Renal cortex interstitium (tissue), 11 donors: Measurements from ENCODE around the gene ZNF813. TPM values are rescaled to one million over a fixed set of nuclear protein-coding genes. Genes with fewer than 3 reads are reported as not detected.
"Not testable (repeated sequence)": the region's sequence is repeated elsewhere in the genome, so short reads cannot be mapped to it uniquely, and the experiment has no call there.

Experiments
- DNase-seq, 11 donors: peaks; one replicate each; pipeline ENCODE4 v3.0.0-alpha.2; 2013; ENCODE audit warnings: low read depth in 9 of 11, low spot score in 4 of 11; ENCODE audit errors: extremely low read depth in 1 of 11
- polyA plus RNA-seq, 3 donors: library from polyadenylated mRNA; unstranded; fragments of 120-200 nt; gene quantifications; one replicate each; pipeline ENCODE4 v1.2.1, GENCODE V29; 2013; ENCODE audit not compliant: insufficient read length in 3 of 3

Gene ZNF813
- polyA plus RNA-seq, 3 donors: 6.2 to 7.4 (median 6.5) TPM

DNA sequence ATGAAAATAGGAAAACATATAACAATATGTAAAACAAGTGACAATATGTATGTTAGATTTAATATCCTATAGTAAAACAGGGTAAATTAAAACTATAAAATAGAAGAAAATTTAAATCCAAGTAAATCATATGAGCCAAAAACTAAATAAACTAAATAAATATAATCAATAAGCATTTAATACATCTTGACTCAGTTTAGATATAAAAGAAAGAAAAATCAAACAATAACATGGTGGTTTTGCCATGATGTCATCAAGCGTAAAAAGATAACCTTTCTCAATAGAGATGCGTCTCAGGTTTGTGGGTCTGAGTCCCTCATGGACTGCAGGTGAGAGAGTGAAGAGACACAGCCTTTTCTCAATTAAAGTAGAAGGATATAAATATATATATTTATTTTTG lies 43.8 kb downstream of the ZNF813 start:
- DNase-seq: no peak

DNA sequence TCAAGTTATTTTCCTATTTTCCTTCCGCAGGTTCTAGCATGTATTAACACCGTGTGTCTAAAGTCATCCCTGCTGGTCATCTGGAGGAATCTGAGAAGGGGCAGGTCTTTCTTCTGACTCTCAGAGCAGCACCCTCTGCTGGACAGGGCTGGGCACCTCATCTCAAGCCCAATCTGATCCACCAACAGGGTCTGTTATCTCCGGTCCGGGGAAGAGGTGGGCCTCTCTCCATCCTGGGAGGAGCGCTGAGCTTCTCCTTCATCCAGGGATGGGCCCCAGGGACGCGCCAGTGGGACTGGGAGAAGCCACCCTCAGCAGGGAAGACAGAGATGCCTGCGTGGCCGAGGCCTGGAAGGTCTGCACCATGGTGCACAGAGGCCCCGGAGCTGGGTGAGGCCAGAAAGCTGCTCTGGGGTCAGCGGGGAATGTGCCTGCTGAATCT lies 44.4 kb downstream of the ZNF813 start:
- peak in 5 of 11 donors; percentile 33 to 76 (median 47) for DNase-seq

DNA sequence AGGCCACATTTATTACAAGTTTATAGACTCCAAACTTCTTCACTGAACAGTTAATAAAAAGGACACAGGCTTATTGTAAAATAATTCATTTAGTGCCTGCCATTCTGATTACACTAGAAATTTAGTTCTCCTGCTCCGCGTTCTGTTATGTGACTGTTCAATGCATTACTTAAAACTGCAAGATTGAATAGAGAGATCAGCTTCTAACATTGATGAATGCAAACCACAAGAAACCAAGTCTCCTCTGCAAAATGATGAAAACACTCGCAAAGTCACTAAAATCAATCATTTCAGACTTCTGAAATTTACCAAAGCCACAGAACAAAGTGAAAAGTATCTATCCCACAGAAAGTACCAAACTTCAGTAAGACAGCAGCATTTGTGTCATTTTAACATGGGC lies 47.5 kb downstream of the ZNF813 start:
- not testable (repeated sequence) for DNase-seq

DNA sequence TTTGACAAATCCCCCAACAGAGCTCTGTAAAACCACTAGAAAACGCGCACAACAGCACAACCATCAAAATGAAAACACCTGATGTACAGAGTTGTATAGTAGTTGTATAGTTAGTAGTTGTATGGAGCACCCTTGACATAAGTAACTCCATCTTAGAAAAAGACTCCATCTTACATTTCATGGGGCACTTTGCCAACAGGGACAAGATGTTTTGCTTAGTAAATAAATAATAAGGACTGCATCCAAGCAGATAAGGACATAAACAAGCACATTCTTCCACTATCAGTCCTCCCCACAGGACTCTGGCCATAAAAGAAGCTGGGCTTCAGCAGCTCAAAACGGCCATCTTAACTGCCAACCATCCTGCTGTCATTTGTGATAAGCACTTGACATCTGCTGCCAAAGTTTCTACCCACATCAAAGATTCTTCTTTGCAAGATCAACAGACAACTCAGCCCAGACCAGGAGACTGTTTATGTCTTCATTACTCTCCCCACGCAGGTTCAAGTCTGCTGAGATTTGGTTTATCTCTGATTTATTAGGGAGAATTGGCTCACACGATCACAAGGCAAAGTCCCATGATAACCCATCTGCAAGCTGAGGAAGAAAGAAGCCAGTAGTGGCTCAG lies 49.7 kb downstream of the ZNF813 start:
- no peak for DNase-seq

DNA sequence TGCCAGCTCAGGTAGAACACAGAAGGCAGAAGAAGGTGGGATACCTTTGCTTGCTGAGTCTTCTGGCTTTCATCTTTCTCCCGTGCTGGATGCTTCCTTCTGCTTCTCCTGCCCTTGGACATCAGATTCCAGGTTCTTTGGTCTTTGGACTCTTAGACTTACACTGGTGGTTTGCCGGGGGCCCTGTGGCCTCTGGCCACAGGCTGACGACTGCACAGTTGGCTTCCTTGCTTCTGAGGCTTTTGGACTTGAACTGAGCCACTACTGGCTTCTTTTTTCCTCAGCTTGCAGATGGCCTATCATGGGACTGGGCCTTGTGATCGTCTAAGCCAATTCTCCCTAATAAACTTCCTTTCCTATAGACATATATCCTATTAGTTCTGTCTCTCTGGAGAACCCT lies 50.6 kb downstream of the ZNF813 start:
- DNase-seq: no peak

DNA sequence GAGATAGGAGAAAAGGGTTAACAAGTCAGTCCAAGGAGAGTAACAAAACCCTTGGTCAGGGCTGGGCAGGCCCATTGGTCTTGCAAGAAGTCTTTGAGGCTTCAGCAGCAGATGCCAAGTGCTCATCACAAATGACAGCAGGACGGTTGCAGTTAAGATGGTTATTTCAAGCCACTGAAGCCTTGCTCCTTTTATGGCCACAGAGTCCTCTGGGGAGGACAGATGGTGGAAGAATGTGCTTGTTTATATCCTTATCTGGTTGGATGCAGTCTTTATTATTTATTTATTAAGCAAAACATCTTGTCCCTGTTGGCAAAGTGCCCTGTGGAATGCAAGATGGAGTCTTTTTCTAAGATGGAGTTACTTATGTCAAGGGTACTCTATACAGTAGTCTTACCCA lies 51.2 kb downstream of the ZNF813 start:
- no peak for DNase-seq

DNA sequence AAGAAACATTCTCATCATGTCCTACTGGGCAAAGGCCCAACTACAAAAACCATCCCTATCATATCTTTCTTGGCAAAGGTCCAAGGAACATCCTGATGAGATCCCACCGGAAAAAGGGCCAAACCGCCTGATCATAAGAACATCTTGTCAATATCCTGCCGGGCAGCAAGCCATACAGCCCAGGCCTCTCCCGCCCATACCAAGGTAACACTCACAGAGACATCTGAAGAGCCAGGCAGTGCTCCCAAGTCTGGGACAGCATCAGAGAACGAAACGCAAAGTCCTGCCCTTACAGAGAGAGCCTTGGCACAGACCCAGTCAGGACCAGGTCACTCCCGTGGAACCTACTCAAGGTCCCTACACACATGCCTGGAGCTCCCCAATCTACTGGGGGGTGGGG lies 51.9 kb downstream of the ZNF813 start:
- DNase-seq: no peak

DNA sequence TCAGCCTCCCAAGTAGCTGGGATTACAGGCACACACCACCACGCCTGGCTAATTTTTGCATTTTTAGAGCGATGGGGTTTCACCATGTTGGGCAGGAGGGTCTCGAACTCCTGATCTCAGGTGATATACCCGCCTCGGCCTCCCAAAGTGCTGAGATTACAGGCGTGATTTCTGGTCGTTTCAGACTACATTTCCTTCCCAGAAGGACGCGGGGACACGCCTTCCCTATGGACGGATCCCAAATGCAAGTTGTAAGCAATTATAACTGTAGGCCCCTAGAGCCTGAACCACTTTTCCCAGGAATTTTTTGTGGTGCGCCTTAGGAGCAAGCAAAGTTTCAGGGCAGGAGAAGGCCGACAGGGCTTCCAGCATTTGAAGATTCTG lies 52.6 kb downstream of the ZNF813 start:
- DNase-seq: no peak

DNA sequence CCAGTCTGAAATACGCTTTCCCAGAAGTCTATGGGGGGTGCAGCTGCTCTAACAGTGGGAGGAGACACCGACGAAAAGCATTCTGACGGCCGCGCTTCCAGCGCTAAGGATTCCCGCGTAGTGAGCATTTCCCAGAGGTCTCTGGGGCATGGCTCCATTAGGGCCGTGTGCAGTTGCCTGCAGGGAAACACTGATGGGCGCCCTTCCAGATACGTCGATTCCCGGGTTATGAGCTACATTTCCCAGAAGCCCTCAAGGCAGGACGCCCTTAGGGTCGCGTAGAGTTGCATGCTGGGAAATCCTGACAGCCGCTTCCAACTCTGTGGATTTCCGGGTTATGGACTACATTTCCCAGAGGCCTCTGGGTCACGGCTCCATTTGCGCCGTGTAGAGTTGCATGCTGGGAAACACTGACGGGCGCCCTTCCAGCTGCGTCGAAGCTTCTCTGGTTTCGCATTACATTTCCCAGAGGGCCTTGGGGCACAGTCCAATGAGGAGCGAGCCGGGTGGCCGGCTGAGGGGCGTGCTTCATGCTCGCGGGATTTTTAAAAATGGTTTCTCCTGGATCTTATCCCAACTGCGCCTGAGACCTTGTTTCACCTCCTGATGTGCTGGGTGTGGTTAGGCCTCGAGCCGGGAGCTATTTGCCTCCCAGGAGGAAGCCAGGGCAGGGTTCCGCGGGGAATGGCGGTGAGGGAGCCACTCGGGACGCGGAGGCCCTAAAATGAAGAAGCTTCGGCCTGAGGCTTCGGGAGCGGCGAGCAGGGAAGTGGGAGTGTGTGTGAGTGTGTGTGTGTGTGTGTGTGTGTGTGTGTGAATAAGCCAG lies 53.2 kb downstream of the ZNF813 start:
- peak; percentile 95 to 99 (median 98) for DNase-seq

DNA sequence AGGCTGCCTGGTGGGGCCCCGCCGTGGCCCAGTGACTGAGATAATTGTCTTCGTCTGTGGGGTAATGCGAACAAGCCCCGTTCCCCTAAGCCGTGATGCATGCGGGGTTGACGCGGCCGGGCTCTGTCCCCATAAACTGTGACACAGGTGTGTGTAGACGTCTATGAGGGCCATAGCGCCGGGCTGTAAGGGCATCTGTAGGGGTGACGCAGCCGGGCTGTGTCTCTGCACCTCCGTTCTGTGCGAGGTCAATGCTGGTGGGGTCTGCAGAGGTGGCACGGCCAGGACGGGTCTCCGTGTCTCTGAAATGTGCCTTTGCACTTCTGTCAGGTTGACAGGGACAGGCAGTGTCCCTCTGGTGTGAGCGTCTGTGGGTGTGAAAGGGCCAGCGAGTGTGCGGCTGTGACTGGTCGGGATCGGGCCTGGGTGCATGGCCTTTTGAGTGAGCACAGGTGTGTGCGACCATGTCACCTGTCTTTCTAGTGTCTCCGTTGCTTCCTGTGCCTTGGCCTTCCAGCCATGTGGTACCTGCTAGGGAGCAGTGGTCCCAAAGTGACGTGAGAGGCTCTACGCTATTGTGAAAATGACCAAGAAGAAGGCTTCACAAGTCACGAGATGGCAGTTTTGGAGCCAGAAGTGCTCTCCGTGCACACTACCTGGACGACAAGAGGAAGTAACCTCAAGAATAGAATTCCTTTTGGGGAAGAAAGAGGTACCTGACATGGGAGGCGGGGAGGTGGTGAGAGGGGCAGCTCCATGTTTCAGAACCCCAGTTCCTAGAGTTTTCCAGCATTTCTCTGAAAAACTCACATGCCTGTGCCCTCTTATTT lies 54.1 kb downstream of the ZNF813 start:
- no peak for DNase-seq

DNA sequence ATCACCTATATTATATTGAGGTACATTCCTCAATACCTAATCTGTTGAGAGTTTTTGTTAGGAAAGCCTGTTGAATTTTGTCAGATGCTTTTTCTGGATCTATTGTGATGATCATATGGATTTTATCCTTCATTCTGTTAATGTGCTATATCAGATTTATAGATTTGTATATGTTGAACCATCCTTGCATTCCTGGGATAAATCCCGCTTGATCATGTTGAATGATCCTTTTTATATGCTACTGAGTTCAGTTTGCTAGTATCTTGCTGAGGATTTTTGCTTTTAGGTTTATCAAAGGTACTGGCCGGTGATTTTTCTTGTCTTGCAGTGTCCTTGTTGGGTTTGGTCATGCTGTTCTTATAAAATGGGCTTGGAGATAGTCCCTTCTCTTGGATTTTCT lies 58.4 kb downstream of the ZNF813 start:
- DNase-seq: no peak

DNA sequence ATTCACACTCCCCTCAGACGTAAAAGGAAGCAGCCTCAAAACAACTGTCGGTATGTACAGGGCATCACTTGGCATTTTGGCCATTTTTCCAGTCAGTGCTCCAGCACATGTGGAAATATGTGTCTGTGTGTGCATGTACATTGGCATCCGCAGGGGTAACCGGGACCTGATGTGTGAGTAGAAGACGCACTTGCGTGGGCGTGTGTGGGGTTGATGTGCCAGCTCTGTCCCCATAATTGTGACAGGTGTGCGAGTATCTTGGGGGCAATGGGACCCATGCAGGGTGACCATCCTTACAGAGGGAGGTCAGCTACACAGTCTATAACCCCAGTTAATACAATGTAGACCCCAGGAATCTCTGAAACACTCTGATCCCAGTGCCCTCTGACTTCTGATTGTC lies 63.1 kb downstream of the ZNF813 start:
- DNase-seq: no peak

DNA sequence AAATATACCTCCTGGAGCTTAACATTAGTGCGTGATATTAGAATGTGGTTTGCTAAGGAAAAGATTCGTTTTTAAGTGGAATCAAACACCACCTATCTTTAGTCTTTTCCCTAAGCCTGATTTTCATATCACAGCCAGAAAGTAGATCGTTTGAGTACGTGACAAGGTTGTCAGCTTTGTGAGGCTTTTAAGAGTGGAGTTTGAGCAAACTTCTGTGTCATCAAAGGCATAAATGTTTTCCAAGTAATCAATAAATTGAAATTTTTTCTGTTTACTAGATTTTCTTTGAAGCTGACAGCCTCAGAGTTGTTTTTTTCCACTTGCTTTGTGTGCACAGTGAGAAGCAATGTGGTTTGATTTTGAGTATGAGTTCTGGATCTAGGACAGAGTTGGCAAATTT lies 63.9 kb downstream of the ZNF813 start:
- no peak for DNase-seq

DNA sequence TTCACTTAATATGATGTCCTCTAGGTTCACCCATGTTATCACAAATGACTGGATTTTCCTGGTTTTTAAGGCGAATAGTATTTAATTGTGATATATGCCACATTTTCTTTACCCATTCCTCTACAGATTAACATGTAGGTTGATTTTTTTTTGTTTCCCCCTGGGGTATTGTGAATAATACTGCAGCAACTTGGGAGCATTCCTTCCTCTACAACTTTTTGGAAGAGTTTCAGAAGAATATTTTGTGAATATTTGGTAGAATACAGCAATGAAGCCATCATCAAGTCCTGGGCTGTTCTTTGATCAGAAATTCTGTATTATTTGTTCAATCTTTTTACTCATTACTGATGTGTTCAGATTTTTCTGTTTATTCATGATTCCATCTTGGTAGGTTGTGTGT lies 64.8 kb downstream of the ZNF813 start:
- no peak for DNase-seq

DNA sequence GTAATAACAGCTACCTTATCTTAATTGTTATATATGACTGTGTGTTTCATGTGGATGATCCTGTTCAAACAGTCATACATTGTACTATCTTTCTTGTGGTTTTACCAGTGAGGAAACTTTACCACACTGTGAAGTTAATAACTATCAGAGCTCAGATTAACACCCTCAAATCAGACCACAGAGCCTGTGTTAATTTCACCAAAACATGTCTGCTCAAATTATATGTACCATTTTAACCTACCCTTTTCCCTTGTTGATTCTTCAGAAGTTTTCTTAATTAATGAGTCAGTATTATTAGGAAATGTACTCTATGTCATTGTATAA lies 68.7 kb downstream of the ZNF813 start:
- DNase-seq: no peak

DNA sequence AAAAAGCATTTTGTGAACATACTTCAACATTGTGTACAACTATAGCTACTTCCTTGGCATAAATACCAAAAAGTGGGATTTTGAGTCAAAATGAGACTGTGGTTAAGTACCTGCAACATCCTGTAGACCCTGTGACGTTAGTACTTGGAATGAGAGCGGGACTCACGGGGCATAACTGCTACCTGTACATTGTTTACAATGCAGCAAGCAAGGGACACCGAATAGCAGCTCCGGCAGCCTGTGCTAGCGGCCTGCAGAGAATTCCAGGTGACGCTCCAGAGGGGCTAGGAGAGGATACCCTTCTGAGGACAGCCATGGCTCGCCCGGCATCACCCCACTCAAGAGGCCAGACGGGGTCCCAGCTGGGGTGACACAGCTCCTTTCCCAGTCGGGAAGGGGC lies 69.6 kb downstream of the ZNF813 start:
- no peak for DNase-seq

DNA sequence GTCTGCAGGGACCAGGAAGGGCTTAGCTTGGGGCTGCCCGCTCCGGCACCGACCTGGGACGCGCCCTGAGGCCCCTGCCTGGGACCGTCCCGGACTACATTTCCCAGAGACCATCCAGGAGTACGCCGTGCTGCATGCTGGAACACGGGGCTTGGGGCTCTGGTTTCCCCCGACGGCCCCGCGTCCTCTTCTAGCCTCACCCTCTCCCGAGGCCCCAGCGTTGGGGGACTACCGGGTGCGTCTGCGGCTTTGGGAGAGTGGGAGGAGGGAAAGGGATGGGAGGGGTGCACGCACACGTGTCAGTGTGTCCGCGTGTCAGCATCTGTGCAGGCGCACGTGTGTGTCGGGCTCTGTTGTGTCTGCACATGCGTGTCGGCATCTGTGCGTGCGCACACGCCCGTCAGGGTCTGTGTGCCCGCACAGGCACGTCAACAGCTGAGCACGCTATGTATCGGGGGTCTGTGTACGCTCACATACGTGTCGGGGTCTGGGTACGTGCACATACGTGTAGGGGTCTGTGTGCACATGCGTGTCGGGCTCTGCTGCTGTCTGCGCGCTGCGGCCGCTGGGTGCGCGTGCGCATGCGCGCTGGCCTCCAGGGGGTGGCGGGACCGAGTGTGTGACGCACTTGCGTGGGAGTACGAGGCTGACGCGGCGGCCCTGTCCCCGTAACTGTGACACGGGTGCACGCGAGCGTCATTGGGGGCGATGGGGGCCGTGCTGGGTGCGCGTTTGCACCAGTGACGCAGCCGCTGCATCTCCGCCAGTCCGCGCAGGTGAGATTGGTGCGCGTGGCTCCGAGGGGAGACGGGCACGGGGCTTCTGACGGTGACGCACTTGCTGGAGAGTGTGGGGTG lies 70.2 kb downstream of the ZNF813 start, which contains the start of gene ZNF331:
TSS of gene ZNF331 (plus strand) at position 625 of the 857 bp plus-strand sequence. CDS start 31,232 bp downstream, outside the sequence.
- peak in 9 of 11 donors; percentile 48 to 69 (median 58) for DNase-seq

DNA sequence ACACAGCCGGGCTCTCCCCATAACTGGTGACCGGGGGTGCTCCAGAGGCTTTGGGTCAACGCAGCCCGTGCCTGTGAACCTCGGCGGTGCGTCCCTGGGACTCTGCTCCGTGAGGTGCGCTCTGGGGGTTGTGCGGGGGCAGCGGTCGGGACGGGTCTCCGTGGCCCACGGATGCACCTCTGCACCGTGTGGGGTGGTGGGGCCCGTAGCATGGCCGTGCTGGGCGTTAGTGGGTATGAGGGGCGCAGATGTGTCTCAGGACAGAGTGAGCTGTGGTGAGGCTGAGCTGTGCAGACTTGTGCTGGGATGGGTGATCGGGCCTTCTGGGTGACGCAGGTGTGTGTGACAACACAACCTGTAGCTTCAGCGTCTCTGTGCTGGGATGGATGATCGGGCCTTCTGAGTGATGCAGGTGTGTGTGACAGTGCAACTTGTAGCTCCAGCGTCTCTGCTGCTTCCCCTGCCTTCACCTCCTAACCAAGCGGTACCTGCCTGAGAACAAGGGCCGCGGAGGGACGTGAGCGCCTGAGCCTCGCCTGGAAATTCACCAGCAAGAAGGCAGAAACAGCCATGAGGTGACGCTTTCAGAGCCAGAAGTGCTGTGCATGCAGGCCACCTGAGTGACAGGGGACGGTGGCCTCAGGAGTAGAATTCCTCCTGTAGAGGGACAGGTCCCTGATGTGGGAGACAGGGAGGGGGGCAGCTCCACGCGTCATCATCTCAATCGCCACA lies 71.0 kb downstream of the ZNF813 start:
- DNase-seq: no peak
